HepG2 (cell line): ENCODE data around the gene PLPP7. TPM values are rescaled to one million over a fixed set of nuclear protein-coding genes. Genes with fewer than 3 reads are reported as not detected.

Source experiments
- ATAC-seq: fragments of 200-7000 bp; cut with Tn5 transposase; 3 replicates; pipeline ENCODE4 v1.9.1; 2020; ENCODE audit warnings: mild to moderate bottlenecking, moderate library complexity
- BruUV-seq: library from RNA; stranded (reverse); fragments of 400-500 nt; replicated peaks from 2 replicates; lab custom pipeline; 2021; lab: Mats Ljungman, UMichigan
- CTCF ChIA-PET: fragments of 300-600 bp; formaldehyde crosslinking; extraction: SDS; loops from one replicate; lab custom pipeline; 2021; ENCODE audit warnings: low total read pairs, inconsistent platforms, low intra/inter-chr PET ratio; lab: Yijun Ruan, JAX
- POLR2A ChIA-PET: fragments of 350-600 bp; sonication (Branson Sonifier 250); formaldehyde crosslinking; loops from one replicate; lab custom pipeline; 2020; ENCODE audit warnings: antibody characterized with exemption, inconsistent platforms; lab: Yijun Ruan, JAX
- DNase-seq: peaks from one replicate; pipeline ENCODE4 v3.0.0-alpha.2; 2015; ENCODE audit warnings: low spot score
- FAIRE-seq: peaks from 3 replicates; lab custom pipeline; 2011; peaks lifted over from hg19 to GRCh38; lab: Jason Lieb, UNC
- H2AFZ ChIP-seq: one replicate; pipeline ENCODE4 v1.6.1; 2011; ENCODE audit warnings: low read length, inconsistent platforms
- H3K27ac ChIP-seq: fragments of 300-600 bp; 3 replicates; pipeline ENCODE4 v1.8.0; 2011; ENCODE audit warnings: mixed run types, mild to moderate bottlenecking, mixed read lengths, low read length, inconsistent platforms; ENCODE audit not compliant: insufficient read depth; ENCODE audit errors: extremely low read length
- H3K27me3 ChIP-seq, 2 experiments: fragments of 200-600 bp in 1 of 2; 2 replicates in 1 of 2; 3 replicates in 1 of 2; pipeline versions ENCODE4 v1.6.0 to v1.8.0; 2011; ENCODE audit warnings: low read length in 2 of 2, mild to moderate bottlenecking in 2 of 2, moderate library complexity in 2 of 2, inconsistent platforms in 1 of 2; ENCODE audit not compliant: insufficient read depth in 2 of 2, control insufficient read depth in 1 of 2
- H3K36me3 ChIP-seq, 2 experiments: fragments of 200-600 bp in 1 of 2; replicated peaks in 1 of 2; 2 replicates in 1 of 2; 3 replicates in 1 of 2; pipeline versions ENCODE4 v1.5.1 to v1.8.0; 2011; ENCODE audit warnings: low read length in 2 of 2, inconsistent platforms in 1 of 2; ENCODE audit not compliant: insufficient read depth in 2 of 2, control insufficient read depth in 1 of 2
- H3K4me1 ChIP-seq: 2 replicates; pipeline ENCODE4 v1.5.1; 2012; ENCODE audit warnings: low read length, inconsistent platforms; ENCODE audit not compliant: insufficient read depth
- H3K4me2 ChIP-seq: 2 replicates; pipeline ENCODE4 v1.6.0; 2011; ENCODE audit warnings: low read depth, low read length, inconsistent platforms
- H3K4me3 ChIP-seq, 3 experiments: fragments of 200-600 bp in 1 of 3; sonication (generic), shearing (Covaris generic) in 1 of 3; replicated peaks in 1 of 3; 2 replicates each; pipeline ENCODE4 v1.5.1; 2011 to 2016; ENCODE audit warnings: low read length in 3 of 3, inconsistent platforms in 2 of 3, low read depth in 2 of 3, mild to moderate bottlenecking in 2 of 3, control low read depth in 1 of 3, mixed read lengths in 1 of 3; ENCODE audit not compliant: insufficient read depth in 1 of 3
- H3K79me2 ChIP-seq: one replicate; pipeline ENCODE4 v1.6.1; 2011; ENCODE audit warnings: low read length, inconsistent platforms; ENCODE audit not compliant: insufficient read depth
- H3K9ac ChIP-seq: 2 replicates; pipeline ENCODE4 v1.6.0; 2011; ENCODE audit warnings: mild to moderate bottlenecking, low read depth, low read length, inconsistent platforms; ENCODE audit not compliant: insufficient read depth
- H3K9me3 ChIP-seq: 2 replicates; pipeline ENCODE4 v1.5.1; 2012; ENCODE audit warnings: mild to moderate bottlenecking, low read length
- H4K20me1 ChIP-seq: 2 replicates; pipeline ENCODE4 v1.6.0; 2011; ENCODE audit warnings: inconsistent platforms, mild to moderate bottlenecking, low read length, moderate library complexity; ENCODE audit not compliant: insufficient read depth
- ATM ChIP-seq: fragments of 450-650 bp; IDR thresholded peaks from 2 replicates; pipeline ENCODE4 v1.7.1; 2017; ENCODE audit warnings: mild to moderate bottlenecking, borderline replicate concordance
- CBFB ChIP-seq: sonication (generic); formaldehyde crosslinking; IDR thresholded peaks from 2 replicates; pipeline ENCODE4 v1.4.0; 2020; ENCODE audit warnings: missing genetic modification reagents
- FOXC1 ChIP-seq: sonication (generic); formaldehyde crosslinking; IDR thresholded peaks from 2 replicates; pipeline ENCODE4 v1.8.0; 2022; ENCODE audit warnings: mild to moderate bottlenecking, missing genetic modification reagents, borderline replicate concordance
- HOXD1 ChIP-seq: sonication (generic); formaldehyde crosslinking; IDR thresholded peaks from 2 replicates; pipeline ENCODE4 v1.5.0; 2020; ENCODE audit warnings: missing genetic modification reagents
- PAWR ChIP-seq: sonication (generic); formaldehyde crosslinking; IDR thresholded peaks from 2 replicates; pipeline ENCODE4 v1.4.0; 2020; ENCODE audit warnings: missing genetic modification reagents, mild to moderate bottlenecking, borderline replicate concordance
- RARA ChIP-seq: IDR thresholded peaks from 2 replicates; pipeline ENCODE4 v1.6.1; 2016; ENCODE audit warnings: missing genetic modification reagents, missing compliant biosample characterization
- REXO4 ChIP-seq: sonication (generic); formaldehyde crosslinking; IDR thresholded peaks from 2 replicates; pipeline ENCODE4 v1.8.0; 2022; ENCODE audit warnings: missing genetic modification reagents, mild to moderate bottlenecking, borderline replicate concordance
- ZBTB1 ChIP-seq: sonication (generic); formaldehyde crosslinking; IDR thresholded peaks from 2 replicates; pipeline ENCODE4 v1.4.0; 2020; ENCODE audit warnings: missing genetic modification reagents, borderline replicate concordance
- ZMYM3 ChIP-seq: sonication (generic); formaldehyde crosslinking; IDR thresholded peaks from 2 replicates; pipeline ENCODE4 v1.5.1; 2020; ENCODE audit warnings: mild to moderate bottlenecking, missing genetic modification reagents
- ZMYM4 ChIP-seq: sonication (generic); formaldehyde crosslinking; IDR thresholded peaks from 2 replicates; pipeline ENCODE4 v1.8.1; 2023; ENCODE audit warnings: mild to moderate bottlenecking, missing genetic modification reagents
- ZNF549 ChIP-seq: sonication (generic); formaldehyde crosslinking; IDR thresholded peaks from 2 replicates; pipeline ENCODE4 v1.5.0; 2020; ENCODE audit warnings: missing genetic modification reagents
- ZNF564 ChIP-seq: sonication (generic); formaldehyde crosslinking; IDR thresholded peaks from 2 replicates; pipeline ENCODE4 v1.8.1; 2023; ENCODE audit warnings: mild to moderate bottlenecking, missing genetic modification reagents
- ZNF660 ChIP-seq: sonication (generic); formaldehyde crosslinking; IDR thresholded peaks from 2 replicates; pipeline ENCODE4 v1.5.1; 2020; ENCODE audit warnings: mild to moderate bottlenecking, low read depth, missing genetic modification reagents, borderline replicate concordance
- ZSCAN20 ChIP-seq: sonication (generic); formaldehyde crosslinking; IDR thresholded peaks from 2 replicates; pipeline ENCODE4 v1.4.0; 2020; ENCODE audit warnings: missing genetic modification reagents, mild to moderate bottlenecking, borderline replicate concordance
- ZSCAN25 ChIP-seq: sonication (generic); formaldehyde crosslinking; IDR thresholded peaks from 2 replicates; pipeline ENCODE4 v1.8.0; 2022; ENCODE audit warnings: mild to moderate bottlenecking, missing genetic modification reagents
- WGBS: methylation state at CpG from one replicate; pipeline ENCODE4 v1.1.6; 2017; ENCODE audit warnings: low lambda C conversion rate; 5-methylcytosine and 5-hydroxymethylcytosine counted together
- in situ Hi-C: cut with HindIII; loops from 2 replicates; pipeline ENCODE4 v1.10.0; 2017; ENCODE audit warnings: low pct_unique_long_range_greater_than_20kb; ENCODE audit not compliant: extremely low pct_ligation_motif_present
- intact Hi-C: fragments of 100-400 bp; cut with micrococcal nuclease; formaldehyde crosslinking; loops from one replicate; pipeline ENCODE4 v1.10.0; 2022; ENCODE audit not compliant: unreplicated experiment
- polyA plus RNA-seq, 8 experiments: library from polyadenylated mRNA; depleted of rRNA in 3 of 8; stranded (reverse) in 7 of 8; unstranded in 1 of 8; fragments of >200 nt; fragmentation: Illumina TruSeq in 4 of 8; extraction: Trizol in 4 of 8; gene quantifications; 2 replicates each; pipeline versions ENCODE4 v1.2.1 to v1.2.3, GENCODE V29; 2011 to 2016; ENCODE audit warnings: low read depth in 4 of 8, missing spikeins in 1 of 8, mixed read lengths in 1 of 8; ENCODE audit not compliant: insufficient read depth in 1 of 8
- total RNA-seq, 5 experiments: library from RNA; depleted of rRNA; stranded (reverse); fragments of >200 nt; fragmentation: Illumina TruSeq; extraction: Trizol; gene quantifications; 2 replicates each; pipeline ENCODE4 v1.2.3, GENCODE V29; 2016; ENCODE audit warnings: low read depth in 1 of 5

The PLPP7 gene
- total and polyA plus RNA-seq, 2 of the 13 experiments (the other 11 are each of a cell fraction or from before 2014, with no cell fraction given): 0.33 to 1.2 TPM

DNA sequence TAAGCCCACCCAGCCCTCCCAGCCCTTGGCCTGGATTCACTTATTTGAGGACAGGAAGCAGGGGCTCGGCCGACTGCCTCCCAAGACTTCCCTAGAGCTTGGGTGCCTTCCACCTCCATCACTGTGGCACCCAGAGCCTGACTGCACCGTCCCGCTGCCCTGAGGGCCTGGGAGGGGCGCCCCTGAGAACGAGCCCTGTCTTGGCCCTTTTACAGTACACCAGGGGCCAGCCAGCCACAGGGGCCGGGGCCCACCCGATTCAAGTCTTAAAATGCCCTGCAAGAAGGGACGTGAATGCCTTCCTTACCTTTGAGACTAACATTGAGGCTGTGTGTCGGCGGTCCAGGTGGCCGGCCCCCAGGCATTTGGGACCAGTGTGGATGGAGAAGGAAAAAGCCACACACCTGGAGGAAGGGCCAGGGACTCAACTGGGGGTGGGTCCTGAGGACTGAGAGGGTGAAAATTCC lies 30.1 kb upstream of the PLPP7 start (continued):
- TF ChIP-seq ZNF549 (CRISPR knock-in tag) (no peak), PAWR (no peak), CBFB (no peak), ZNF660 (CRISPR knock-in tag) (no peak), RARA (CRISPR knock-in tag) (no peak), FOXC1 (CRISPR knock-in tag) (no peak), ZMYM3 (CRISPR knock-in tag) (no peak), HOXD1 (CRISPR knock-in tag) (no peak), REXO4 (CRISPR knock-in tag) (no peak)
- TF ChIP-seq, all 625 proteins: peak for 0

DNA sequence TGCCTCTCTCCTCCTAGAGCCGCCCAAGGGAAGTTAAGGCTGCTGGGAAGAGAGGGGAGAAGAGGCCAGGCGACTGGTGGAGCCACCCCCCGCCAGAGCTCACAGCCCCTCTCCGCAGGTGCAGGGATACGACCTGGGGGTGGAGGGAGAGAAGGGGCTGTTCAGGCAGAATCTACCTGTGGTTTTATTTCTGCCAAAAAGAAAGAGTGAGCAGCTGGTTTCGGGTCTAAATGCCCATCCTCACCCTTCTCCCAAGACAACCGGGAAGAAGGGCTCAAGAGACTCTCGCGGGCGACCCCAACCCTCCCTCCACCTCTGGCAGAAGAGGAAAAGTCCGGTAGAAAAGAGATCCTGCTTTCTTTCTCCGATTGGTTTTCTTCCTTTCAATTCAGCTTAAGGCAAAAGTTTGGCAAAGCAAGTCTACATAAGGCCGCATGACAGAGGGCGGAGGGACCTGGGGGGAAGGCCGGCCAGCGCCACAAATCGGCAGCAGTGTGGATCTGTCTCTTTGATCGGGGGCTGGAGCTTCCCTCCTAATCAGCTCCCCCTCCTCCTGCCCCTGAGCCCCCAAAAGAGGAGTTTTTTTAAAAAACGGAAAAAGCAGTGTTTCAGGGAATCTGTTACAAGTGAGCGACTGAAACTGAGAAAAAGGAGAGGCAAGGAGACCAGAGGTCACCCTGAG lies 29.5 kb upstream of the PLPP7 start:
- no peaks in the 10 kb centered on the region for H3K36me3 ChIP-seq
- H3K9me3 ChIP-seq: no peaks in the 10 kb centered on the region
- H3K4me1 ChIP-seq: peaks cover 26% of the 10 kb centered on the region
- intact Hi-C loops: no loop called here
- H4K20me1 ChIP-seq: no peaks in the 10 kb centered on the region
- ATAC-seq: no peak
- no peak for TF ChIP-seq ZMYM4 (CRISPR knock-in tag)
- TF ChIP-seq ATM: no peak
- TF ChIP-seq ZNF564 (CRISPR knock-in tag): no peak
- TF ChIP-seq ZSCAN25 (CRISPR knock-in tag): no peak
- no peak for TF ChIP-seq ZSCAN20 (CRISPR knock-in tag)
- no peak for TF ChIP-seq ZBTB1 (CRISPR knock-in tag)
- BruUV-seq: no TSS peak
- in situ Hi-C loops: no loop called here
- H2AFZ ChIP-seq: no peak overlapping the region
- no peak for DNase-seq
- no peak overlapping the region for H3K4me2 ChIP-seq
- no peak overlapping the region for H3K9ac ChIP-seq
- H3K79me2 ChIP-seq: no peaks in the 10 kb centered on the region
- ChIA-PET POLR2A (no interaction called here), CTCF (no interaction called here)
- no peak for FAIRE-seq
- H3K4me3 ChIP-seq: no peak overlapping the region
- H3K27me3 ChIP-seq: peaks cover 12 to 55% of the 10 kb centered on the region in 2 experiments; a peak in 4 of 5 replicates
- 43% methylated on average over 19 of the region's 20 CpGs for WGBS
- no peak overlapping the region for H3K27ac ChIP-seq
